RPMI7951 (cell line): Measurements from ENCODE around the gene SIX3. TPM values are rescaled to one million over a fixed set of nuclear protein-coding genes. Genes with fewer than 3 reads are reported as not detected.

Source experiments
- DNase-seq: peaks from one replicate; pipeline ENCODE4 v3.0.0-alpha.2; 2012; ENCODE audit warnings: low read depth
- total RNA-seq: library from RNA; depleted of rRNA; stranded (reverse); fragments of >200 nt; shearing (Covaris generic); gene quantifications from 2 replicates; pipeline ENCODE4 v1.2.3, GENCODE V29; 2014; rRNA removed

SIX3 gene
- total RNA-seq, result not detected in 2 replicates

DNA sequence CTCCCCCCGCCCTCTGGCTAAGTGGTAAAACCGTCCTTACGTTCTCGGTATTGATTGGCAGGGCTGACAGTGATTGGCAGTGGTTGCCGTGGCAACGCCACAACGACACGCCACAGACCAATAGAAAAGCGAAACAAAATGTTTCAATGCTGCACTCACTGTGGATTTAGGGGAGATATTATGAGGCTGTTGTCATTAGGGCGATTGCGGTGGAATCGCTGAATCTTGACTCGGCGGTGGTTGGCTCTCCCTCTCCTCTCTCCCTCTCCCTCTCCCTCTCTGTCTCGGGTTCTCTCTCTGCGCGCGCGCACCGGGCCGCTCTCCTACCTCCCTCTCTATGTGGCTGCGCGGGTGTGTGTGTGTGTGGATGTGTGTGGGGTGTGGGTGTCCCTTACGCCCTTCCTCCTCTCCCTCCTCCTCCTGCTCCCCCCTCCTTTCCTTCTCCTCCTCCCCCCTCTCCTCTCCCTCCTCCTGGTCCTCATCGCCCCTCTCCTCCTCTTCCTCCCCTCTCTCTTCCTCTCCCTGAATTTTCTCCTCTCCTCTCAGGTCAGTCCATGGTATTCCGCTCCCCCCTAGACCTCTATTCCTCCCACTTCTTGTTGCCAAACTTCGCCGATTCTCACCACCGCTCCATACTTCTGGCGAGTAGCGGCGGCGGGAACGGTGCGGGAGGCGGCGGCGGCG lies at the start of gene SIX3:
Gene SIX3 (plus strand): TSS at position 152 of the 684 bp plus-strand sequence. CDS start 403 bp downstream, at position 555.
- DNase-seq, result peak; percentile 41

DNA sequence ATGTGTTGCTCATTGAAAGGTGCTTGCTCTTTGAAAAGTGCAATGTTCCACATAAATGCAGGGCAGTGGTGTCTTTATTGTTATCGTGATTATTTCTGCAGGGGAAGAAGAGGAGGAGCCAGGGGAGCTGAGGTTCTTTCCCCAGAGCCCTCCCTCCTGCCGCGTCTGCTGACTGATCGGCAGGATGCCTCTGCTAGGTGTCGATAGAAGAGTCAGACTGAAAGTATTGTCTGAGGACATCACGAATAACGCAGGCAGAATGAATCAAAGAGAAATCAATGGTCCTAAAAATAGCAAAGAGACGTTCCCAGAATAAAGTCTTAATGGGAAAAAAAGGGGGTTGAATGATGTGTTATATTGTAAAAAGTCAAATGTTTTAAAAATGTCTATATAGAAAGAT lies 47.4 kb upstream of the SIX3 start:
- DNase-seq, result no peak

DNA sequence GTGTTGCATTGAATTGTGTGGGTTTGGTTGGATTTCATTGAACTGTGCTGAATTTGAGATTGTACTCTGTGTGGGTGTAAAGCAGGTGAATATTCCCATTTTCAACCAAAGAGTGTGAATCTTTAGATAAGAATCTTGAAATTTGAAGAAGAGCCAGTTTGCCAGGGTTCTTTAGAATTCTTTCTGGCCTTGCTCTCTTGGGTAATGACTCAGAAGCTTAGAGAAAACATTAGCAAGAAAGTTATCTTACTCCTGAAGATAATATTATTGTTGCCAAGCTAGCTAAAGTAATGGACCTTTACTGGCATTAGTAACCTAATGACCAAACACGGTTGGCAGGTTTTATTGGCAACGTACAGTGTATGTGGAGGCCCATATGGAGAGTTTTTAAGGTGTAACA lies 46.4 kb upstream of the SIX3 start:
- DNase-seq, result no peak

DNA sequence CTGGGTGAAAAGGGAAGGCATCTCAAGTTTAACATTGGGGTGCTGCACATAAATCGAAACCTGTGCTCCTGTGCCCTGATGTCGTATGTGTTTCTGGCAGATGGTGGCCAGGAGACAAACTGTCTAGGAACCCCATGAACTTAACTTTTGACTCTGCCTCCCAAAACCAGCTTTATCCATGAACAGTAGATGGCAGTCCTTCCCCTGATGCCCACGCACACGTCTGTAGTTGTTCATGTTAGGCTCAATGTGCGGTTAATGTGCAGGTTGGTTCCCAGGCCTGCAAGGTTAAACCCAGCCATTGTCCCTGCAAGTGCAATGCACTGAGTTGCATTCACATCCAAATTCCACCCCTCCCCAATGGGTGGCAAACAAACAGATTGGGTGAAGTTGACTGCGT lies 44.1 kb upstream of the SIX3 start:
- peak; percentile 19 for DNase-seq

DNA sequence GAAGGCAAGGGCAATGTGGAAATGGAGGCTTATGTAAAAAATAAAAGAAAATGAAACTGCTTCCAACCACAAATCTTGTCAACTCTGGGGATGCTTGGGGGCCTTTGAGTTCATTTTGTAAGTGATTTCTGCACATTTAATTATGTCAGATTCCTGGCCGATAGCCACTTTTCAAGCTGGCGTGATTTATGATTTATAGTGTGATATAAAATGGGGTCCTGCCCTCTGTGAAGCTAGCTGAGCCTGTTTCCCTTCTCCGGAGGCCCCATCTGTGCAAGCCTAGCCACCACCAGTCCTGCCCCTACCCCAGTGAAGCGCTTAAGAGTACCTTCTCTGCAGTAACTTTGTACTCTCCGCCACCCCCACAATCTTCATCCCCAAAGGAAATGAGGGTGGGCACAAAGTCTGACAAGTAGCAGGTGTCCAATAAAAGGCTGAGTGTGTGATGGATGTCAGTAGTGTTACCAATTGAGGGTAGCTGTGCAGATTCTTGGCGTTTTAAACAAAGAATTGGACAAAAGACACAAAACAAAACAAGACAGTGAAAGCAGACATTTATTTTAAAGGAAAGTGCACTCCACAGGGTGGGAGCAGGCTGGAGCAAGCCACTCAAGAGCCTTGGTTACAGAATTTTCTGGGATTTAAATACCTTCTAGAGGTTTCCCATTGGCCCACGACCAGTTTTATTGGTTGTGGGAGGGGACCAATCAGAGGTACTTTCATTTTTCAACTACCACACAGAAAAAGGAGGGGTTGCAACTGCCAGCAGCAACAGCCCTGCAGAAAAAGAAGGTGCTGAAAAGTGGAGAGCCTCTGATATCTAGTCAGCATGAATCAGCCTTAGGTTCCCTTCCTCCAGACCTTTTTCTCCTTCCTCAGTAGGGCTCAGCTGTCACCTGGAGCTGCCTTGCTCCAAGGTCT lies 39.0 kb upstream of the SIX3 start:
- DNase-seq, result peak; percentile 49

DNA sequence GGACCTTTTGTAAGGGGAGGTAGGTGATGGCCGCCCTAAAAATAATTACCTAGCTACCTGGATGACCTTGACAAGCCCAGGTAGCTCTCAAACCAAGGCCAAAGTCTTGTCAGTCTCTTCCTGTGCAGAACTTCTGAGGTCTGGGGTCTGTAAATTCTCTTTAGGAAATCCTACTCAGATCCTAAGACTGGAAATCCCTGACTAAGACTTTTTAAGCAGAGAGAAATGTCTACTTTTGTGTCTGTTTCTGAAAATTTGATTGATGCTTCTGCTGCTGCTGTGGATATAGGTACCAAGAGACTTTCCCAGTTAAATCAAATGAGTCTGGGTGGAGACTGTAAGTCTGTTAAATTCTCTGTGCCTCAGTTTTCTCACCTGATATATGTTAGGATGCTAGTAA lies 36.9 kb upstream of the SIX3 start:
- DNase-seq, result no peak

DNA sequence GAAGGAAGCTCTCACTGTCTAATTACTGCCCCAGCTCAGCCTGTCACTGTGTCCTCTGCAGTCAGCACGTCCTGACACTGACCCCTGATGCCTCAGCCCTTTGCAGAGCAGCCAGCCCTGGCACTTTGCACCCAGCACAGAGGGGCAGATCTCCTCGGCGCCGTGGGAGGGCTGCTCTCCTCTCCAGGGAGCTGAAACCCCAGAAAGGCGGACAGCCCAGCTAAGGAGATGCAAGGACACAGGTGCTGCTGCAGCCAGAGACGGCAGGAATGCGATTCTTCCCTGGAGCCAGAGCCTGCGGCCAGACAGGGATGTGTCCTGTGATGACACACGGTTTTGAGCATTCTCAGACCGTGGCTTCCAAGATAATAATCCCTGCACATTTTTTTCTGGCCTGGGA lies 34.5 kb upstream of the SIX3 start:
- peak; percentile 58 for DNase-seq

DNA sequence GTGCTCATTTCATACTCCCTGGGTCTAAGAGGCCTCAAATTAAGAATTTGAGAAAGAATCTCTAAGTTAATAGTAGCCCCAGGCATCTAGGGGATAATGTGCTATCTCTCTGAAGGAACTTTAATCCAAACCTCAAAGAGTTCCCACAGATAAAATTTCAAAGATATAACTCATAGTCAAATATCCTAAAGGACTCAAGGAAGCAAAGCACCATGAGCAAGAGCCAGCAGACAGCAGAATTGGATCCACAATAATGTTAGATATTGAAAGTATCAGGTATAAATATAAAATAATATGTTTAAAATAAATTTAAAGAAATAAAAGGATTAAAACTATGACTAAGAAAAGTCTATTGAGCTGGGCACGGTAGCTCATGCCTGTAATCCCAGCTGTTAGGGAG lies 31.7 kb upstream of the SIX3 start:
- DNase-seq, result no peak

DNA sequence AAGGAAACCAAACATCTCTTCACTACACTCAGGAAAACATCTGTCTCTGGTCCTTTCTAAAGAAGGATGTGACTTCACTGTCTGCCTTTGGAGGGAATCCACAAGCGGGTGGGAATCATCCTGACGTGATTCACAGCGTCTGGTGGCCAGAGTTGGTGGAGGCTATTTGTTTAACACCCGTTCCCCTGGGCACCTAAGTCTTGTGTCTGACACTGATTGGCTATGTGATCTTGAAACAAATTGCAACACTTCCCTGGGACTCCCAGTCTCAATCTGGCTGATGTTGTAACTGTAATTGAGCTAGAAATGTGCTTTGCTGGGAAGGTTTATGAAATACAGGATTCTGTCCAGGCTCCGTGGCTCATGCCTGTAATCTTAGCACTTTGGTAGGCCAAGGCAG lies 28.8 kb upstream of the SIX3 start:
- peak; percentile 68 for DNase-seq

DNA sequence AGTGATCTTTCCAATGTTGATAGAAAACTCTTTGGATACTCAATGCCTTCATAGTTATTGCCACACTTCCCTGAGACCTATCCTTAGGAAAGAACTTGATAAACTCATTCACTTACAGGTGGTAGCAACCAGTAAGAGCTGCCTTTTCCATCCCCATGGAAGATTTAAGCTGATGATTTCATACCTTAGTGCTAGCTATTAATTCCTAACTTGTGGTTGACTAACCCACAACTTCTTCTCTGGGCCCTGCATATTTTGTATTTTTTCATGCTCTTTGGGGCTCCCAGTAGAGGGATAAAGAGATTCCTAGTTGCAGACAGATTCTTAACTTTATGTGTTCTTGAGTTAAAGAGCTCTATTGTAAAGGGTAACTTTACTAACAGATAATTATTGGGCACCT lies 25.2 kb upstream of the SIX3 start:
- no peak for DNase-seq

DNA sequence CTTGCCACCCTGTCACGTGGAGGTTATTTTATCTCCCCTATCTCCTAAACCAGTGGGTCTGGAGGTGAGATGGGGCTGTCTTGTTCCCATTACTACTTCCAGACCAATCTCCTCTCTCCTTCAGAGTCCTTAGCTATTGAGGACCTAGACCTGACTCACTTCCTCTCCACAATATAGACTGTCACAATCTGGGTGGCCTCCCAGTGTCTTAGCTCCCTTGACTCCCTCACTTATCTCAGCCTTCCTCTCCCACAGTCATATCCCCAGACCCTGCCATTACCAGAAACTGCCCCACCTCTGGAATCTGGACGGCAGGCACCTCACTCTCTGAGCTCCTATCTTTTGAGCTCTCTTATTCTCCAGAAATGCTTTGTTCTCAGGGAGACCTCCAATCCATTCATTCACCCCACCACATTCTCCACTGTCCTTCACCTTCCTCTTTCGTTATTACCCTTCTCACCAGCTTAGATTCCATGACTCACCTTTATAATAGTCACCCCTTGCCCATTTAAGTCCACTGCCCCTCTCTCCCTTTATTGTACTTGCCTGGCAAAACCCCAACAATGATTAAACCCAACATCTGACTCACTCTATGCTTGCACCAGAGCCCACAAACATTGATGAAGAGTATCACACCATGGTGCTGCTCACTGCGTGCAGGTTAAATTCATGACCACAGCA lies 23.3 kb upstream of the SIX3 start:
- peak; percentile 44 for DNase-seq

DNA sequence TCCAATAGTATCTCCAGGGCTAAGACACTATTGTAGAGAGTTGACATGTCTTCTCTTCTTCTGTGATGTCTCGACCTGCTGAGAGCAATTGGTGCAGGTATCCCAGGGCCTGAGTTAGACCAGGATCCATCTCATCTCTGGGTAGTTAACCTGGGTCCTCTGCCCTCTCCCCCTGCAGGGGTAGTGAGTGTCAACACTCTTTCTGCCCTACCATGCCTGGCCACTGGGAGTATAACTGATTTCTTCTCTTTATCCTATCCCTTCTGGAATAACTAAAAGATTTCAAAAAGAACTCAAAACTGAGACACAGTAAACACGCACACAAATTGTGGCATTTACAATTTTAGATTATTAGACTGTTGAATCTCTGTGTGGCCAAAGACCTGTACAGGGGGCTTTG lies 20.8 kb upstream of the SIX3 start:
- DNase-seq, result no peak

DNA sequence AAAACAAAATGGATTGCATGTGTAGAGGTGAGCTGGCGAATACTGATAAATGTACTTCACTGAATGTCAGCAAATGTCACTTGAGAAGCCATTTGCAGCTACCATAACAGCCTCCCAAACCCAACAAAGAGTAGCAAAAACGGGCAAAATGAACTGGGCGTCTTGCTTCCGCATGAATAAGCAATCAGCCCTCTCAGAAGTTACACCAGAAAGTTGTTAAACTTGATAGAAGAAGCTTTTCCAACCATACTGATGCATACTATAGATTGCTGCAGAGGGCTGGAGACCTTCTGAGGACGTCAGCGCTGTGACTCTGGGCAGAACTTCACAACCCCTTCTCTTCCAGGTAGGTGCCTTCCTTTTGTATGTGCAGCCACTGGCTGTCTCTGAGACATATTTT lies 18.7 kb upstream of the SIX3 start:
- no peak for DNase-seq

DNA sequence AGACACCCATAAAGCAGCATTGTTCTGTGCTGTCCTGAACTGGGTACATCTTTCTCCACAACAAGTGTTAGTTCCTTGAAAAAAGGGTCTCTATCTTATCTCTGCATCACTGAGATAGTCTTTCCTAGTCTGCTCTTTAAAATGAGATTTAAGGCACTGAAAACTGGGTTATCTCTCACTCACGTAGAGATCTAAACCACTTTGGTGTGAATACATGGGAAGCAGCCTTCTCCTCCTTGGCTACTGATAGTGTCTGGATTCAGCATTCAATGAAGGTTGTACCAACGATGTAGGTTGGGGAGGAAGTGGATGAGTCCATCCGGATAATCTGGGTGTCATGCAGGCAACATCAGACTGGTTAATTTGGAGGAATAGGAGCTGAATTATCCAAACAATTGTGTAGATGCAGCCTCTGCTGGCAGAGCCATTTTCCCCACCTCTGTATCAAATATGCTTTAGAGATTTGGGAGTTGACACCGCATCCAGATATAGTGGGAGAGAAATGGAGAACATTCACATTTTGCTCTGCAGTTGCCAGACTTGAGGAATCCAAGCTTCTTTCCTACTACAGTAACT lies 15.9 kb upstream of the SIX3 start:
- DNase-seq, result no peak

DNA sequence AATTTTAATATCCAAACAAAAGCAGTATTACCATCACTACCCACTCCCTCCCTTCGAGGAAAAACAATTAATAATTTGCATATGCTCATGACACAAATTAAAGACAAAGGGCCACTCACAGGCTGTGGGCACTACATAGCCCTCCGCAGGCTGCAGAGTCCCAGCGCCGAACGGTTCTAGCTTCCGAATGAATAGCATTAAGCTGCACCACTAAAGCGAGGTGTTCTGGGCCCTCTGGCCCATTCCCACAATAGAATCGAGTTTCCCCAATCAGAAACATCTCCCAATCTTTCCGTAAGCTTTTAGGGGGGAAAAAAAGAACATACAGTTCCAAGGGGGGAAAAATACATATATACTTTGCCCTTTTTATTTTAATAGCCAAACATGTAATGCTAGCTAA lies 14.5 kb upstream of the SIX3 start:
- DNase-seq, result no peak

DNA sequence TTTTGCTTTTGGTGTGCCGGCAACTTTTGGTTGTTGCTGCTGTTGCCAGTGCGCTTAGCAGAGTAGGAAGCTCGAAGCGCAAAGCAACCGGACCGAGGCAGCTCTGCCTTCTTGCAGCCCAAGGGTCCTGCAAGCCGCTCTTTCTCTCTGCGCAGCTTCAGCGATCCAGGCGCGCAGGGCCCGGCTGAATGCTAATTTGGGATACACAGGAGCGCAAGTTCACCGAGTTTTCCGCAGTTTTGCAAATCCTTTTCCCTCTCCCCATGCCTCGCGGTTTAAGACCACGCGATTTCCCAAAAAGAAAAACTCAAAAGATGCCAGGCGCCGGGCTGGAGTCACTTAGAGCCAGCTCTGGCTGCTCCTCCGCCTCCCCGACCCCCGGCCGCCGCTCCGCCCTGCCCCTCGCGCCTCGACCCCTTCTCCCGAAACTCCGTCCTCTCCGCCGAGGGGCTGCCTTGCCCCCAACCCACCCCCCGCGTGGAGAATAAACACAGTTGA lies 13.5 kb upstream of the SIX3 start:
- no peak for DNase-seq

DNA sequence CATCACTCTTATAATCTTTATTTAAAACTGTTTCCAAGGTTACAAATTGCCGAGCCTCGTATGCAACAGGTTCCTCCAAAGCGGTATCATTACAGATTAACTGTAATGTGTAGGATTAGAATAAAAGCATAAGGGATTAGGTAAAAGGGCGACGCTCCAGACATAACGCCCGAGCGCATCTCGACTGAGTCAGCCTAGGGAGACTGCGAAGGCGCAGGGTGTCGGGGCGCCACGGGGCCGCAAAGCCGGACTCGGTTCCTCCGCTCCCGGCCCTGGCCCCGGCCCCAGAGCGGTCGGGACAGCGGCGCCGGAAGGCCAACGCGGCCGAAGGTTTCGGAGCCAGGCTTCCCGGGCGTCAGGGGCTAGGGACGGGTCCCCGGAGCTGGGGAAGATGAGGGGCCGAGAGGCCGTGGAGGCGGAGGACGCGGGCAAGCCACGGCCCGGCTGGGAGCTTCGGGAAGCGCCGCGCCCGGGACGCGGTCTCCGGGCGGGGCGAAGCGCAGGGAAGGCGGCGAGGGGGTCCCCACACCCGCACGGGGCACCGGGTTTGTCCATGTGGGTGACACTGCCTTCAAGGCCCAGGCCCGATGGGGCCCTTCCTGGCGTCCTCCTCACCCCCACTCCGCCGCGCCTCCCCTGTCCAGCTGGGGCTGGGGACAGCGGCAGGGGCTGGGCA lies 12.9 kb upstream of the SIX3 start:
- no peak for DNase-seq

DNA sequence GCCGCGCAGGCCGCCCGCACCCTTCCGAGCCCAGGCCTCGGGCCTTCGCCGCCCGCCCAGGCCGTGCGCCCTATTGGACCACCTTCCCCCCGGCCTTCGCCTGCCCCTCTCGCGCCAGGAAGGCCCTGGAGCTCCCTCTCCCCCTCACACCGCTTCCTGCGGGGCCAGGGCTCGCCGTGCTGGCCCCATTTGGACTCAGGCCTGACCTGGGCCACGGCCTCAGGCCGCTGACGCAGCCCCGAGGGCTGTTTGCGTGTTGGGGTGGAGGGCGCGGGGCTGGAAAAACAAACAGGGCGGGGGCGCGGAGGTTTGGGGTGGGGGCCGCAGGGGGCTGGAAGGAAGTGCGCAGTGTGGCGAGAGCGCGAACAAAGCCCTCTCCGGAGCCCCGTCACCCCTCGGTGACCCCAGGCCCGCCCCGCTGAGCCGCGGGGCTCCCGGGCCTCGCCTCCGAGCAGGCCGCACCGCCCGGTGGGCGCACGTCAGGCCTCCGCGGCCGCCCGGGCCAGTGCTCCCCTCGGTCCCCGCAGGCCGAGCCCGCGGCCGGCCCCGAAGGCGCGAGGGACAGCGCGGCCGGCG lies 12.3 kb upstream of the SIX3 start:
- DNase-seq, result no peak

DNA sequence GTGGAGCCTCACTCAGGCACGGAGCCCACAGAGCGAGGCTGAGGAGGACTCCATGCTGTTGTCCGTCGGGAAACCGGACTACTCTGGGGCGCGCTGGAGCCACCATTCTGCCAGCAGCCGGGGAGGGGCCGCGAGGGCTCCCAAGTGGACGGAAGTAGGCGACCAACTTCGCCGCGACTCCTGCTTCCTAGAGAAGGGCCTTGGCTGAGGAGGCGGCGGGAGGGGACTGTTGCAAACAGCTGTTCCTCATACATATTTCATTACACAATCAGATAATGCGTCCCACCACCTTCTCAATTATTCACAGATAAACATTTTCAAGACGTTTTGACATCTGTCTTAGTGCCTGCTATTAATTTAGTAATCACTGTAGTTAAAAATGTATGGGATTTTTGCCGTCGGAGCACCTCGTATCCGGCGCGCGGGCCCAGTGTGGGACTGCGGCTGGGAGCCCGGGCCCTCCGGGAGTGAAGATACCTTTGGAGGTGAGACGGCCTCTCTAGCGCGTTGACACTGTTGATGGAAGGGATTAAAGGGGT lies 11.7 kb upstream of the SIX3 start:
- DNase-seq, result no peak

DNA sequence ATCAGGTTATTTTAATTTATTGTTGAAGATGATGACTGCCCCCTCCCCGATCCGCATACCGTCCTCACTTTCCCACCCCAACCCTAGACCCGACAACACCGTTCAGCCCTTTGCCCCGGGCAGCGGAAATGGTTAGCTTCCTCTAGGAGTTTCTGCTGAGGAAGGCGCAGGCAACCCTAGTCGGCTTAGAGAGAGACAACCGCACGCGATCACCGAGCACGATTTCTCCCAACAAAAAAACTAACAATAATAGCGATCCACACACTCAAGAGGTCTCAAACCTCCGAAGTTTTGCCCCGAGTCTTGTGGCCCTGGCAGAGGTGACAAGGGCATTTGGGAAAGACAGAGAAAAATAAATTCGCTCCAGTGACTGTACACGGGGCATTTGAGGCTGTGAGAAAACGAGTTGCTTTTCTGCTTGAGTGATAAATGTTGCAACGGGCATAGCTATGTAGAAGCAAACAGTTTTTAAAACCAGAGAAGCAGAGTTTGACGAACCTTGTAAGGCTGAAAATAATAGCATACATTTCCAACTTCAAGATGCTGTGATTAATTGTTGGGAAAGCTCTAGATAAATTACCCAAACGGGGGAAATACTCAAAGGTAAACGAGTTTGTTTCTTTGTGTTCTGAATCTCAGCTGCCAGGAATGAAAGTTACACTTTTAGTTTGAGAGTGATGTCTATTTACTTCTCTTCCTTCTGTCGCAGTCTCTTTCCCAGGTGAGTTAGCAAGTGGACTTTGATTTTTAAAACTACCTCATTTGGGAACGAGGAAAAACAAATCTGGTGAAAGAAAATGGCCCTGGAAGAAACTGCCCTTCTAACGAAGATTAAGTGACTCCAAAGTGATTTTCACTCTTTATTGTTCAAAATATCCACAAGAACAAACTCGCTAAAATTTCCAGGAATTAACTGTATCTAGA lies 11.0 kb upstream of the SIX3 start:
- DNase-seq, result no peak
